Measurements from ENCODE around the gene PLPP3.

DNA sequence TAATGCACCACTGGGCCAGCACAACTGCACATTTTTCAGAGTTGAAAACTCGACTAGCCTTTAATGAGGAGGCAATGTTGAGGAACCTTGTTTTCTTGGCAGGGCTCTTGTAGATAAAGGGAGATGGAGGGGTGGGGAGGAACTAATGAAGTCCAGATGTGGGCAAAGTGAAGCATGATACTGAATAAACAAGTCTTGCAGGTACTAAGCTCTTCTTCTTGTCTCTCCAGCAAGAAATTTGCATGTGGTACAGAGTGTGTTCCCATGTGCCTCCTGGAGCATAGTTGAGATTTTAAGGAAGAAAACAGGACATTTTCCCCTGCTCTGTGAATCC is 47.0 kb downstream of the PLPP3 start:
- TF ChIP-seq, protein P1, sequence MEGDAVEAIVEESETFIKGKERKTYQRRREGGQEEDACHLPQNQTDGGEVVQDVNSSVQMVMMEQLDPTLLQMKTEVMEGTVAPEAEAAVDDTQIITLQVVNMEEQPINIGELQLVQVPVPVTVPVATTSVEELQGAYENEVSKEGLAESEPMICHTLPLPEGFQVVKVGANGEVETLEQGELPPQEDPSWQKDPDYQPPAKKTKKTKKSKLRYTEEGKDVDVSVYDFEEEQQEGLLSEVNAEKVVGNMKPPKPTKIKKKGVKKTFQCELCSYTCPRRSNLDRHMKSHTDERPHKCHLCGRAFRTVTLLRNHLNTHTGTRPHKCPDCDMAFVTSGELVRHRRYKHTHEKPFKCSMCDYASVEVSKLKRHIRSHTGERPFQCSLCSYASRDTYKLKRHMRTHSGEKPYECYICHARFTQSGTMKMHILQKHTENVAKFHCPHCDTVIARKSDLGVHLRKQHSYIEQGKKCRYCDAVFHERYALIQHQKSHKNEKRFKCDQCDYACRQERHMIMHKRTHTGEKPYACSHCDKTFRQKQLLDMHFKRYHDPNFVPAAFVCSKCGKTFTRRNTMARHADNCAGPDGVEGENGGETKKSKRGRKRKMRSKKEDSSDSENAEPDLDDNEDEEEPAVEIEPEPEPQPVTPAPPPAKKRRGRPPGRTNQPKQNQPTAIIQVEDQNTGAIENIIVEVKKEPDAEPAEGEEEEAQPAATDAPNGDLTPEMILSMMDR (IDR thresholded peaks at IDR 0.05) = no peak
- no peak for TF ChIP-seq POLR2A (IDR thresholded peaks at IDR 0.05)

Measured in right lobe of liver (tissue), 4 donors.